Vagina (tissue), 2 donors: ENCODE measurements around the gene C4BPA.

Experiments
- CTCF ChIP-seq, 3 experiments: fragments of 450-650 bp in 2 of 3; fragments of 200-600 bp in 1 of 3; sonication (generic) in 1 of 3; IDR thresholded peaks; one replicate each; pipeline ENCODE4 v1.5.1; 2017 to 2019; ENCODE audit warnings: antibody characterized with exemption in 3 of 3, mild to moderate bottlenecking in 2 of 3, moderate library complexity in 2 of 3
- POLR2A ChIP-seq, 2 donors: fragments of 450-650 bp; IDR thresholded peaks; one replicate each; pipeline ENCODE4 v1.6.1; 2017; ENCODE audit warnings: antibody characterized with exemption in 2 of 2, mild to moderate bottlenecking in 2 of 2, moderate library complexity in 2 of 2
- POLR2AphosphoS5 ChIP-seq, 2 donors: sonication (generic); formaldehyde crosslinking; IDR thresholded peaks; one replicate each; pipeline ENCODE4 v1.9.0; 2017; ENCODE audit warnings: antibody characterized with exemption in 2 of 2, mild to moderate bottlenecking in 2 of 2, low read depth in 1 of 2; ENCODE audit not compliant: insufficient read depth in 1 of 2

- no peak for TF ChIP-seq POLR2AphosphoS5 (IDR thresholded peaks at IDR 0.05; ENCODE audit: insufficient read depth in 1 of 2, low read depth in 1 of 2)
- no peak for TF ChIP-seq CTCF (IDR thresholded peaks at IDR 0.05)
- TF ChIP-seq POLR2A (IDR thresholded peaks at IDR 0.05), result no peak
These were observed 33.2 kb upstream of the C4BPA start for GRCh38 chr1:207070811-207071210.
